ENCODE data around the gene LMBR1. TPM values are rescaled to one million over a fixed set of nuclear protein-coding genes. Genes with fewer than 3 reads are reported as not detected.

LMBR1 gene
- total and polyA plus RNA-seq, 3 donors from 2014 or later = 73.3 to 219 (median 218) TPM

- intact Hi-C loops (cut with DNase I; ENCODE audit: low total_unique reads) = no loop called here
- Histone ChIP-seq H3K27me3 (no peaks in the 10 kb centered on the region), H3K36me3 (ENCODE audit: low read depth, missing control alignments) (no peaks in the 10 kb centered on the region), H3K9me3 (no peaks in the 10 kb centered on the region), H3K4me3 (no peak overlapping the region), H3K27ac (no peak overlapping the region), H3K4me1 (no peaks in the 10 kb centered on the region)
- DNase-seq = no peak
- 98 to 100% methylated on average over 4 of the region's 4 CpGs for WGBS, 2 donors
- no peak for TF ChIP-seq POLR2A (IDR thresholded peaks at IDR 0.05)
- no peak for TF ChIP-seq CTCF (IDR thresholded peaks at IDR 0.05)
These were observed 97.6 kb downstream of the LMBR1 start for GRCh38 chr7:156795415-156795814.

GRCh38 chr7:156793334-156793733, 99.6 kb downstream of the LMBR1 start:
- Histone ChIP-seq H3K9me3 (no peaks in the 10 kb centered on the region), H3K36me3 (ENCODE audit: low read depth, missing control alignments) (no peaks in the 10 kb centered on the region), H3K4me3 (no peak overlapping the region), H3K27ac (no peak overlapping the region), H3K27me3 (no peaks in the 10 kb centered on the region), H3K4me1 (no peaks in the 10 kb centered on the region)
- TF ChIP-seq POLR2A (IDR thresholded peaks at IDR 0.05) (no peak), CTCF (IDR thresholded peaks at IDR 0.05) (no peak)
- intact Hi-C loops (cut with DNase I; ENCODE audit: low total_unique reads) = no loop called here
- WGBS, 2 donors = 85 to 86% methylated on average over 2 of the region's 2 CpGs
- no peak for DNase-seq

GRCh38 chr7:156792611-156793010, 100.4 kb downstream of the LMBR1 start:
- Histone ChIP-seq H3K9me3 (no peaks in the 10 kb centered on the region), H3K36me3 (ENCODE audit: low read depth, missing control alignments) (no peaks in the 10 kb centered on the region), H3K4me3 (no peak overlapping the region), H3K27me3 (no peaks in the 10 kb centered on the region), H3K4me1 (no peaks in the 10 kb centered on the region), H3K27ac (no peak overlapping the region)
- 88% methylated on average over 5 of the region's 5 CpGs for WGBS, 2 donors
- intact Hi-C loops (cut with DNase I; ENCODE audit: low total_unique reads) = no loop called here
- no peak for DNase-seq
- TF ChIP-seq CTCF (IDR thresholded peaks at IDR 0.05) (no peak), POLR2A (IDR thresholded peaks at IDR 0.05) (no peak)

GRCh38 chr7:156791241-156791640, 101.7 kb downstream of the LMBR1 start:
- TF ChIP-seq POLR2A (IDR thresholded peaks at IDR 0.05) (no peak), CTCF (IDR thresholded peaks at IDR 0.05) (no peak)
- 49 to 63% methylated on average over 4 of the region's 4 CpGs for WGBS, 2 donors
- H3K4me3 ChIP-seq = no peak overlapping the region
- intact Hi-C loops (cut with DNase I; ENCODE audit: low total_unique reads) = no loop called here
- H3K27ac ChIP-seq = no peak overlapping the region
- no peaks in the 10 kb centered on the region for H3K9me3 ChIP-seq
- H3K4me1 ChIP-seq = no peaks in the 10 kb centered on the region
- no peaks in the 10 kb centered on the region for H3K36me3 ChIP-seq (ENCODE audit: low read depth, missing control alignments)
- no peaks in the 10 kb centered on the region for H3K27me3 ChIP-seq
- no peak for DNase-seq

- DNase-seq = no peak
- H3K4me3 ChIP-seq = no peak overlapping the region
- H3K36me3 ChIP-seq (ENCODE audit: low read depth, missing control alignments) = no peaks in the 10 kb centered on the region
- no peaks in the 10 kb centered on the region for H3K4me1 ChIP-seq
- H3K27ac ChIP-seq = no peak overlapping the region
- intact Hi-C loops (cut with DNase I; ENCODE audit: low total_unique reads) = no loop called here
- no peaks in the 10 kb centered on the region for H3K9me3 ChIP-seq
- no peak for TF ChIP-seq POLR2A (IDR thresholded peaks at IDR 0.05)
- no peak for TF ChIP-seq CTCF (IDR thresholded peaks at IDR 0.05)
- H3K27me3 ChIP-seq = no peaks in the 10 kb centered on the region
These were observed 102.7 kb downstream of the LMBR1 start for GRCh38 chr7:156790264-156790663.

All from testis (tissue), 3 donors.